Mammary epithelial cell (primary cell): ENCODE results near the gene SLC38A6.

Source experiments
- EZH2 ChIP-seq: IDR thresholded peaks from 2 replicates; pipeline ENCODE4 v1.6.1; 2012; ENCODE audit warnings: low read length, inconsistent platforms, borderline replicate concordance
- TF ChIP-seq, protein P1 (sequence below), 2 donors: IDR thresholded peaks in 1 of 2; conservative IDR thresholded peaks in 1 of 2; 2 replicates each; pipeline ENCODE4 v1.5.1; 2011 to 2012; ENCODE audit warnings: inconsistent platforms in 2 of 2, low read length in 2 of 2, mild to moderate bottlenecking in 2 of 2, control low read depth in 1 of 2, low read depth in 1 of 2; ENCODE audit not compliant: insufficient read depth in 1 of 2; ENCODE audit errors: extremely low read depth in 1 of 2

DNA sequence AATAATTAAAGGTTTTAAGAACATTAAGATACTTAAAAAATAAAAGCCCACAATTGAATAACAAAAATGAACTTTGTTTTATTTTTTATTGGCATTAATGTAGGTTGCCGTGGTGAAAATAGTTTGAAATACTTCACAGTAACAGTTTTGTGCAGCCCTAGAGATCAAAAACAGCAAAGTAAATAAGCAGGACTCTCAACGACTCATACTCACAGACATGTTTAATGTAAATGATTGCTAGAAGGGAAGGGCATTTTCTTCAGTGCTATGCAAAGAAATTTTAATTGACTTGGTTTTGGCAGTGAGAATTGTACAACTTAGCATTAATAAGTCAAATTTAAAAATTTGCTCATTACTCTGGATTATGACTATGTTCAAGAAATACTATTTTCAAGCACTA is 16.1 kb upstream of the SLC38A6 start:
- TF ChIP-seq, protein P1, sequence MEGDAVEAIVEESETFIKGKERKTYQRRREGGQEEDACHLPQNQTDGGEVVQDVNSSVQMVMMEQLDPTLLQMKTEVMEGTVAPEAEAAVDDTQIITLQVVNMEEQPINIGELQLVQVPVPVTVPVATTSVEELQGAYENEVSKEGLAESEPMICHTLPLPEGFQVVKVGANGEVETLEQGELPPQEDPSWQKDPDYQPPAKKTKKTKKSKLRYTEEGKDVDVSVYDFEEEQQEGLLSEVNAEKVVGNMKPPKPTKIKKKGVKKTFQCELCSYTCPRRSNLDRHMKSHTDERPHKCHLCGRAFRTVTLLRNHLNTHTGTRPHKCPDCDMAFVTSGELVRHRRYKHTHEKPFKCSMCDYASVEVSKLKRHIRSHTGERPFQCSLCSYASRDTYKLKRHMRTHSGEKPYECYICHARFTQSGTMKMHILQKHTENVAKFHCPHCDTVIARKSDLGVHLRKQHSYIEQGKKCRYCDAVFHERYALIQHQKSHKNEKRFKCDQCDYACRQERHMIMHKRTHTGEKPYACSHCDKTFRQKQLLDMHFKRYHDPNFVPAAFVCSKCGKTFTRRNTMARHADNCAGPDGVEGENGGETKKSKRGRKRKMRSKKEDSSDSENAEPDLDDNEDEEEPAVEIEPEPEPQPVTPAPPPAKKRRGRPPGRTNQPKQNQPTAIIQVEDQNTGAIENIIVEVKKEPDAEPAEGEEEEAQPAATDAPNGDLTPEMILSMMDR (conservative IDR thresholded peaks at IDR 0.05 in 1 of 2, IDR thresholded peaks at IDR 0.05 in 1 of 2; ENCODE audit: extremely low read depth in 1 of 2, insufficient read depth in 1 of 2, low read depth in 1 of 2, low read length in 2 of 2), result no peak
- TF ChIP-seq EZH2, result no peak
